WTC11 (cell line): Measurements from ENCODE around the gene KLHL29. TPM values are rescaled to one million over a fixed set of nuclear protein-coding genes. Genes with fewer than 3 reads are reported as not detected.

Experiments used
- ATAC-seq: fragments of 200-7000 bp; cut with Tn5 transposase; 2 replicates; pipeline ENCODE4 v1.10.0; 2021; ENCODE audit warnings: mild to moderate bottlenecking, moderate library complexity
- CTCF ChIA-PET: fragments of 300-600 bp; sonication (Branson Sonifier 250); formaldehyde crosslinking; loops from one replicate; lab custom pipeline; 2021; ENCODE audit warnings: antibody characterized with exemption; lab: Charles Lee
- POLR2A ChIA-PET: fragments of 350-600 bp; sonication (Branson Sonifier 250); formaldehyde crosslinking; loops from one replicate; lab custom pipeline; 2021; ENCODE audit warnings: antibody characterized with exemption; lab: Charles Lee
- DNase-seq: peaks from one replicate; pipeline ENCODE4 v3.0.0; 2021; ENCODE audit warnings: low spot score
- H3K27ac Mint-ChIP-seq: 2 replicates; pipeline ENCODE4 v1.8.0; 2021; ENCODE audit warnings: mixed read lengths
- H3K27me3 Mint-ChIP-seq: 2 replicates; pipeline ENCODE4 v1.8.0; 2021; ENCODE audit warnings: low read depth, mild to moderate bottlenecking, moderate library complexity, mixed read lengths
- H3K36me3 Mint-ChIP-seq: 2 replicates; pipeline ENCODE4 v1.8.0; 2021; ENCODE audit warnings: mixed read lengths
- H3K4me1 Mint-ChIP-seq: 2 replicates; pipeline ENCODE4 v1.8.0; 2022; ENCODE audit warnings: mixed read lengths
- H3K4me3 Mint-ChIP-seq: 2 replicates; pipeline ENCODE4 v1.8.0; 2021; ENCODE audit warnings: mild to moderate bottlenecking, moderate library complexity, mixed read lengths
- H3K9me3 Mint-ChIP-seq: 2 replicates; pipeline ENCODE4 v1.8.0; 2021; ENCODE audit warnings: mixed read lengths
- ATF6 ChIP-seq: sonication (generic); formaldehyde crosslinking; IDR thresholded peaks from 2 replicates; pipeline ENCODE4 v1.8.1; 2023; ENCODE audit warnings: mild to moderate bottlenecking, missing genetic modification reagents
- CREM ChIP-seq: sonication (generic); formaldehyde crosslinking; IDR thresholded peaks from 2 replicates; pipeline ENCODE4 v1.8.1; 2022; ENCODE audit warnings: mild to moderate bottlenecking, missing genetic modification reagents, moderate library complexity
- E2F1 ChIP-seq: sonication (generic); formaldehyde crosslinking; IDR thresholded peaks from 2 replicates; pipeline ENCODE4 v1.8.0; 2022; ENCODE audit warnings: mild to moderate bottlenecking, missing genetic modification reagents
- E2F4 ChIP-seq: sonication (generic); formaldehyde crosslinking; IDR thresholded peaks from 2 replicates; pipeline ENCODE4 v1.8.1; 2022; ENCODE audit warnings: low read depth, mild to moderate bottlenecking, moderate library complexity, missing genetic modification reagents, borderline replicate concordance
- ESRRA ChIP-seq: sonication (generic); formaldehyde crosslinking; IDR thresholded peaks from 2 replicates; pipeline ENCODE4 v1.8.1; 2022; ENCODE audit warnings: mild to moderate bottlenecking, missing genetic modification reagents, borderline replicate concordance
- GRHL2 ChIP-seq: fragments of 250-450 bp; sonication (Bioruptor Pico); IDR thresholded peaks from 2 replicates; pipeline ENCODE4 v1.8.0; 2022; ENCODE audit warnings: mild to moderate bottlenecking, moderate library complexity; ENCODE audit not compliant: insufficient replicate concordance, severe bottlenecking
- HMGXB4 ChIP-seq: sonication (generic); formaldehyde crosslinking; IDR thresholded peaks from 2 replicates; pipeline ENCODE4 v1.8.1; 2023; ENCODE audit warnings: mild to moderate bottlenecking, moderate library complexity, missing genetic modification reagents
- IRF2 ChIP-seq: sonication (generic); formaldehyde crosslinking; IDR thresholded peaks from 2 replicates; pipeline ENCODE4 v1.8.0; 2022; ENCODE audit warnings: low read depth, missing genetic modification reagents, borderline replicate concordance
- JAZF1 ChIP-seq: fragments of 250-450 bp; sonication (Bioruptor Pico); IDR thresholded peaks from 2 replicates; pipeline ENCODE4 v1.9.0; 2021; ENCODE audit warnings: moderate library complexity, mild to moderate bottlenecking, inconsistent platforms
- JUN ChIP-seq: sonication (generic); formaldehyde crosslinking; IDR thresholded peaks from 2 replicates; pipeline ENCODE4 v1.8.0; 2023; ENCODE audit warnings: mild to moderate bottlenecking, missing genetic modification reagents
- KAT7 ChIP-seq: sonication (generic); formaldehyde crosslinking; IDR thresholded peaks from 2 replicates; pipeline ENCODE4 v1.8.1; 2023; ENCODE audit warnings: missing genetic modification reagents, mild to moderate bottlenecking, borderline replicate concordance
- MYBL2 ChIP-seq: sonication (generic); formaldehyde crosslinking; IDR thresholded peaks from 2 replicates; pipeline ENCODE4 v1.8.1; 2023; ENCODE audit warnings: mild to moderate bottlenecking, moderate library complexity, missing genetic modification reagents
- NR2C2 ChIP-seq: sonication (generic); formaldehyde crosslinking; IDR thresholded peaks from 2 replicates; pipeline ENCODE4 v1.8.0; 2022; ENCODE audit warnings: mild to moderate bottlenecking, missing genetic modification reagents
- NR3C1 ChIP-seq: sonication (generic); formaldehyde crosslinking; conservative IDR thresholded peaks from 2 replicates; pipeline ENCODE4 v1.8.1; 2023; ENCODE audit warnings: low read depth, mild to moderate bottlenecking, missing genetic modification reagents
- OVOL2 ChIP-seq: fragments of 250-450 bp; sonication (Bioruptor Pico); IDR thresholded peaks from 2 replicates; pipeline ENCODE4 v1.9.0; 2021; ENCODE audit warnings: mild to moderate bottlenecking, borderline replicate concordance
- RORB ChIP-seq: fragments of 250-450 bp; sonication (Bioruptor Pico); IDR thresholded peaks from 2 replicates; pipeline ENCODE4 v1.9.0; 2021; ENCODE audit warnings: mild to moderate bottlenecking
- TP53 ChIP-seq: sonication (generic); formaldehyde crosslinking; IDR thresholded peaks from 2 replicates; pipeline ENCODE4 v1.8.1; 2023; ENCODE audit warnings: mild to moderate bottlenecking, missing genetic modification reagents
- ZBTB21 ChIP-seq: sonication (generic); formaldehyde crosslinking; IDR thresholded peaks from 2 replicates; pipeline ENCODE4 v1.8.1; 2023; ENCODE audit warnings: mild to moderate bottlenecking, missing genetic modification reagents, borderline replicate concordance
- ZNF138 ChIP-seq: sonication (generic); formaldehyde crosslinking; conservative IDR thresholded peaks from 2 replicates; pipeline ENCODE4 v1.8.1; 2022; ENCODE audit warnings: mild to moderate bottlenecking, moderate library complexity, missing genetic modification reagents
- ZNF232 ChIP-seq: sonication (generic); formaldehyde crosslinking; IDR thresholded peaks from 2 replicates; pipeline ENCODE4 v1.8.0; 2022; ENCODE audit warnings: mild to moderate bottlenecking, missing genetic modification reagents
- ZNF263 ChIP-seq: sonication (generic); formaldehyde crosslinking; IDR thresholded peaks from 2 replicates; pipeline ENCODE4 v1.8.1; 2022; ENCODE audit warnings: low read depth, mild to moderate bottlenecking, moderate library complexity, missing genetic modification reagents
- ZNF425 ChIP-seq: fragments of 250-450 bp; sonication (Bioruptor Pico); conservative IDR thresholded peaks from 2 replicates; pipeline ENCODE4 v1.9.0; 2021; ENCODE audit warnings: mild to moderate bottlenecking
- total RNA-seq: library from RNA; stranded (reverse); gene quantifications from 3 replicates; pipeline ENCODE4 v1.2.3, GENCODE V29; 2021

KLHL29 gene
- total RNA-seq, 1 experiment from 2014 or later: 7.1 TPM

GRCh38 chr2:23655934-23656596, 271.1 kb downstream of the KLHL29 start (continued):
- no peak for TF ChIP-seq E2F1 (CRISPR knock-in tag)

GRCh38 chr2:23656597-23656973, 271.6 kb downstream of the KLHL29 start:
- ChIA-PET CTCF (interaction anchor here (1.1 to 3.6 kb wide), 3 partner anchors 17 to 32 kb away, joined by 3 to 11 read pairs (median 3); no protein-coding TSS in a partner anchor), POLR2A (no interaction called here)
- H3K36me3 Mint-ChIP-seq: no peaks in the 10 kb centered on the region
- no peak for DNase-seq
- no peak overlapping the region for H3K4me3 Mint-ChIP-seq
- no peaks in the 10 kb centered on the region for H3K4me1 Mint-ChIP-seq
- H3K9me3 Mint-ChIP-seq: no peaks in the 10 kb centered on the region
- H3K27ac Mint-ChIP-seq: no peak overlapping the region
- H3K27me3 Mint-ChIP-seq: peaks cover 3% of the 10 kb centered on the region; the same call in 1 of the 2 replicates
- TF ChIP-seq CREM (CRISPR knock-in tag): no peak
- no peak for TF ChIP-seq ZNF232 (CRISPR knock-in tag)
- no peak for TF ChIP-seq NR2C2 (CRISPR knock-in tag)
- no peak for TF ChIP-seq JUN (CRISPR knock-in tag)
- TF ChIP-seq ZNF138 (CRISPR knock-in tag): no peak
- TF ChIP-seq ZNF263 (CRISPR knock-in tag): no peak
- no peak for TF ChIP-seq ATF6 (CRISPR knock-in tag)
- no peak for TF ChIP-seq NR3C1
- TF ChIP-seq IRF2: no peak
- no peak for TF ChIP-seq ZBTB21
- no peak for TF ChIP-seq ESRRA
- no peak for TF ChIP-seq MYBL2 (CRISPR knock-in tag)
- TF ChIP-seq GRHL2 (CRISPR knock-in tag): no peak
- TF ChIP-seq JAZF1 (CRISPR knock-in tag): no peak
- peak; percentile 46; the same call in 1 of the 2 replicates for ATAC-seq

- peaks cover 3% of the 10 kb centered on the region; the same call in 1 of the 2 replicates for H3K27me3 Mint-ChIP-seq
- ChIA-PET POLR2A (no interaction called here), CTCF (interaction anchor here (1.6 to 3.6 kb wide), 2 partner anchors 21 to 33 kb away, joined by 4 to 11 read pairs; no protein-coding TSS in a partner anchor)
- H3K4me3 Mint-ChIP-seq: no peak overlapping the region
- no peak overlapping the region for H3K27ac Mint-ChIP-seq
- H3K36me3 Mint-ChIP-seq: no peaks in the 10 kb centered on the region
- no peaks in the 10 kb centered on the region for H3K4me1 Mint-ChIP-seq
- no peaks in the 10 kb centered on the region for H3K9me3 Mint-ChIP-seq
- ATAC-seq (no peak), DNase-seq (no peak)
- TF ChIP-seq OVOL2 (CRISPR knock-in tag) (no peak), E2F4 (CRISPR knock-in tag) (no peak), RORB (CRISPR knock-in tag) (no peak), CREM (CRISPR knock-in tag) (no peak), KAT7 (CRISPR knock-in tag) (no peak), HMGXB4 (CRISPR knock-in tag) (no peak), ZNF425 (no peak), ESRRA (no peak), TP53 (no peak)
These were observed 272.4 kb downstream of the KLHL29 start for GRCh38 chr2:23657371-23657770.
